ENCODE results near the gene MXRA7.
"Not testable (repeated sequence)": the region's sequence is repeated elsewhere in the genome, so short reads cannot be mapped to it uniquely, and the experiment has no call there.

MXRA7 gene

DNA sequence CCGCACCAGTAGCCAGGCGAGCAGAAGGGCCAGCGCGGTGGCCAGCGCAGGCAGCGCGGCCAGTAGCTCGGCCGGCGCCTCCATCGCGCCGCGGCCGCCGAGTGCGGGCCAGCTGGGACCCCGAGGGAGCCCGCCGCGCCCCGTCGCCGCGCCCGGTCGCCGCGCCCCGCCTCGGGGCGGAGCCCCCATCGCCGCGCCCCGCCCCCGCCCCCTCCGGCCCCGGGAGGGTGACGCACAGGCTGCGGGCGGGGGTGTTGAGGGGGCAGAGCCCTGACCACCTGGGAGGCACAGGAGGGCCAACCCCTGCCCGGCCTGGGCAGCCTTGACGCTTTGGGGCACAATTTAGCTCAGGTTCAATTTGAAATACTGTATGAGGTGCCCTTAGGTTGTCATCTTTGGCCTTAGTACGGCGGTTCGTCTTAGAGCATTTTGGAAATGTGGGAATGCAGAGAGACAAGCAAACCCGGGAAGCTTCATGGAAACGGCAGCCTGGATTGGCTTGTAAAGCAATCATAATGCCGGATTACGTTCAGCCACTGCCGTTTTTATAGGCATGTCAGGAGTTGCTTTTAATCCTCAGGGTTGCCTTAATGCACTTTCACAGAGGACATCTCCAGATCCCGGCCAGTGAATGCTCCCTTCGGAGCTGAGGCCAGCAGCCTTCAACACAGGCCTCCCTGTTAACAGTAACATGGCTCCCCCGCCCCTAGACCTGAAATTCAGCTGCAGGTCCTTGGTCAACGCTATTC is at the start of gene MXRA7:
MXRA7 (minus strand) TSS at position 103 of the 749 bp plus-strand sequence; CDS start at position 84, 19 bp downstream.
- DNase-seq = peak; percentile 65

DNA sequence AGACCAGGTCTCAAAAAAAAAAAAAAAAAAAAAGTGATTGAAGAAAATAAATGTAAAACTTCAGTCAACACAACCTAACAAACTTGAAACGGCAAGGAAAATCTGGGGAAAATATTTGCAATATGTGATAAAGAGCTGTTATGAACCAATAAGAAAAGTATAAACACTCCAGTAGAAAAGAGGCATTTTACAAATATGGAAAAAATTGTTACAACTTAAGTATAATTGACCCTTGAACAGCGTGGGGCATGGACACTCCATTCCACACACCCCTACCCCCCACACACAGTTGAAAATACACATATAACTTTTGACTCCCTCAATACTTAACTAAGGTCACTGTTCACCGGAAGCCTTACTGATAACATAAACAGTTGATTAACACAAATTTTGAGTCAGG is 47.8 kb upstream of the MXRA7 start:
- DNase-seq = no peak

DNA sequence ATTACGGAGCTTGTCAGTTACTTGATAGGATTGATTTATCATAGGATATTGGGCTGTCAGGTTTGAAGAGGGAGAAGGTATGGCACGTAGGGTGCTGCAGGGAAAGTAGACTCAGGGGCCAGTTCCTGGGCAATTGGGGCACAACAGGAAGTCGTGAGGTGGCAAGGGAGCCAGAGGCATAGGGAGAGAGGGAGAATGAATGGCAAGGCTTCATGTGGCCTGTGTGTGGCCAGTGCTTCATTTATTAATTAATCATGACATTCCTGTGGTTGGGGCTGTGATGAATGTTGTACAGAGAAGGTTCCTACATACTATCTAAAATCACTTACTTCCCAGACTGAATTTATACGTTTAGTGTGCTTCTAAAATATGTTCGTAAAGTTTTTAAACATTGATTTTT is 46.5 kb upstream of the MXRA7 start:
- DNase-seq = no peak

DNA sequence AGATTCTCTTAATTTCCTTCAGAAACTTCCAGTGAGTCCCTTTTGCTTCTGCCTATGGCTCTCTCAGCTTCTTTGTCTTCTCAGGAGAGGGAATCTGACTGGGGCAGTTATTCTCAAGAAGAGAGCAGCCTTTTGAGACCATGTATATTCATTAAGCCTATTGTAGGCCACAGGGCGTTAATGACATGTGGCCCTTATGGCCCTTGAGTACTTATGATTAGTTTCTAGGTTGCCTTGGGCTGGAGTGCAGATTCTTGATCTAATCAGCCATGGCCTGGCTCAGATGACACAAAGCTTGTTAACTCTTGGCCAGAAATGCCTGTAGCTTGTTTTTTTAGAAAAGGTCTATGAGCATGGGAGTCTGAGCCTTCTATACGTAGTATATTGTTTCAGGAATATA is 44.5 kb upstream of the MXRA7 start:
- peak; percentile 48 for DNase-seq

DNA sequence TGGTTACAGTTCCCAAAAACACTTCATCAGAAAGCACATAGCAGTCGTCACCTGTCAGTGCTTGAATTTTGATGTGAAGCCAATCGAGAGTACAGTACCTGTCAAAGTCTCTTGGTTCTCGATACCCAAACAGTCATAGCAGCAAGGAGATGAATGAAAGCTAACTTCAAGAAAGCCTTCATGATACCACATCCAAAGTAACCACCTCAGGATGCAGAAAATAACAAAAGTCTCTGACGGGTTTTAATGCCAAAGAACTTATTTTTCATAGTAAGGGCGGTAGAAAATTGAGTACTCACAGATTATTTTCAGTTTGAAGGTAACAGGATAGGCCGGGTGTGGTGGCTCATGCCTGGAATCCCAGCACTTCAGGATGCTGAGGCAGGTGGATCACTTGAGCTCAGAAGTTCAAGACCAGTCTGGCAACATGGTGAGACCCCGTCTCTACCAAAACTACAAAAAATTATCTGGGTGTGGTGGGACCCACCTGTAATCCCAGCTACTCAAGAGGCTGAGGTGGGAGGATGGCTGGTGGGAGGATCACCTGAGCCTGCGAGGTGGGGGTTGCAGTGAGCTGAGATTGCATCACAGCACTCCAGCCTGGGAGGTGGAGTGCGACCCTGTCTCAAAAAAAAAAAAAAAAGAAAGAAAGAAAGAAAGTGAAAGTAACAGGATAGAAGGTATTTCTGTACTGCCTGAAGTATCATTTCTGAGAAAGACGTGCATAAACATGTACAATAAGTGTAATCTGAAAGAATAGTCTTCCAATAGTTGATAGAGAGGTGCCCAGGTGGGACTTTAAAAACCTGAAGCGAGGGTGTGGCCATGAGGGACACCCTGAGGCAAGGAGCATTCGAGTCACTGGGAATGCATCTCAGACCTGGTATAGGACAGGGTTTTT is 42.5 kb upstream of the MXRA7 start:
- no peak for DNase-seq

- DNase-seq = no peak
These were observed 41.2 kb upstream of the MXRA7 start for GRCh38 chr17:76752006-76752405.

DNA sequence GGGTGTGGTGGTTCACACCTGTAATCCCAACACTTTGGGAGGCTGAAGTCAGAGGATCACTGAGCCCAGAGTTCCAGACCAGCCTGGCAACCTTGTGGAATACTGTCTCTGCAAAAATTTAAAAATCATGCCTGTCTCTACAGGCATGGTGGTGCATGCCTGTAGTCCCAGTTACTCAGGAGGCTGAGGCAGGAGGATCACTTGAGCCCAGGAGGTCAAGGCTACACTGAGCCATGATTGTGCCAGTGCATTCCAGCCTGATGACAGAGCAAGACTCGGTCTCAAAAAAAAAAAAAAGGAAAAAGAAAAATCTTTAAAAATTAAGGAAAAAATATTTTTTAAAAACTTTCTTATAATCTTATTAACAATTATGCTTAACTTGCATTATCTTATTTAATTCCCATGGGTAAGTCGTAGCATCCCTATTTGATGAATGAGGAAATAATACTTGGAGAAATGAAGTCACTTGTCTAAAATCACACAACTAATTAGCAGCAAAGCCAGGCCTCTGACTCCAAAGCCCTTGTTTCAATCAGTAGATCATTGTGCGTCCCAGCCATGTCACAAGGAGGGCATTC is 40.7 kb upstream of the MXRA7 start:
- no peak for DNase-seq

GRCh38 chr17:76748657-76749056 is 37.9 kb upstream of the MXRA7 start:
- DNase-seq = no peak

DNA sequence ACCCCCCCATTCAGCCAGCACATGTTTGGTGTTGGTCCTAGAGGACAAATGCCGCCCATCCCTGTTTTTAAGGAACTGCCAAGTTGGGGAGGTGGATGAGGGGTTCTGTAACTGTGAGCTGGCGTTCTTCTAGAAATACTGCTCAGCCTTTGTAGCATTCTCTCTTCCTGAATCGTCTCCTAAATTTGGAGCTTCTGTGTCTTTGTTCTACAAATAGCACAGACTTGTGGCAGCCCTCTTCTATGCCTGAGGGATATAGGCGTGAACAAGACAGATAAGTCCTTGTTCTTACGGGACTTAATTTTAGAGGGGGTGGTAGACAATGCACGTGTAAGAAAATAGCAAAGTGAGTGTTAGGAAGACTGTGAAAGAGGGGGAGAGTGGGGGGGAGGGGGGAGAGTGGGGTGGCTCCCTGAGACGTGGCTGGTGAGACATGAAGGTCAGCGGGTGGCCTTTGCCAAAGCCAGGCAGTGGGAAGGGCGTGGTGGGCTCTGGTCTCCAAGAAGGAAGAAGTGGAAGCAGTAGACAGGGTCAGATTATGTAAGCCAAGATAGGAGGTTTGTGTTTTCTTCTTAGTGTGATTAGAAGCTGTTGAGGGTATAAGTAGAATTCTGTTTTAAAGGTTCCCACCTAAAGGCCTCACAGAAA is 37.1 kb upstream of the MXRA7 start:
- DNase-seq = no peak

GRCh38 chr17:76745785-76746184 is 35.0 kb upstream of the MXRA7 start:
- DNase-seq = not testable (repeated sequence)

- DNase-seq = no peak
These were observed 34.0 kb upstream of the MXRA7 start for GRCh38 chr17:76744747-76745146.

- DNase-seq = no peak
These were observed 32.2 kb upstream of the MXRA7 start for GRCh38 chr17:76742958-76743357.

GRCh38 chr17:76740329-76741118 is 29.8 kb upstream of the MXRA7 start:
- DNase-seq = no peak

GRCh38 chr17:76739568-76740115 is 28.9 kb upstream of the MXRA7 start:
- DNase-seq = not testable (repeated sequence)

DNA sequence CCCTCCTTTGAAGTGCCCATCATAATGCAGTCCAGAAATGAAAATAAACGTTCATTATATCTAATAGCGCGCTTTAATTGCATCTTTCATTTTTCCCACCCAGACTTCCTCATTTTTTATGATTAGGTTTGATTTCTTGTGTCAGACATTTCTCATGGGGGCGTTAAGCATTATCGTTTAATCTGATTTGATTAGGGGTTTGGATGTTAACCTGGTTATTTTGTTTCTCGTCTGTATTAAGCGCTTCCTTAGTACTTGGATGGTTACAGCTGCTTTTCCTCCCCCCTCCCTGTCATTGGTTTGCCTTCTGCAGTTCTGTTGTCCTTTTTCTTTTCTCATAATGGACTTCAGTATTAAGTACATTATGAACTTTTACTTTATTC is 27.7 kb upstream of the MXRA7 start:
- DNase-seq = no peak

GRCh38 chr17:76737676-76738467 is 27.1 kb upstream of the MXRA7 start, which contains the start of gene MFSD11:
TSS of gene MFSD11 (plus strand) at chr17:76738119. CDS start at chr17:76738353, 234 bp downstream.
- DNase-seq = peak; percentile 95

- DNase-seq = peak; percentile 99
These were observed 26.4 kb upstream of the MXRA7 start, which contains the start of gene SRSF2 for GRCh38 chr17:76737082-76737675. TSS of gene SRSF2 (minus strand) at chr17:76737331. CDS start at chr17:76737160, 171 bp downstream.

- DNase-seq = no peak
These were observed 25.8 kb upstream of the MXRA7 start for GRCh38 chr17:76736349-76737081.

DNA sequence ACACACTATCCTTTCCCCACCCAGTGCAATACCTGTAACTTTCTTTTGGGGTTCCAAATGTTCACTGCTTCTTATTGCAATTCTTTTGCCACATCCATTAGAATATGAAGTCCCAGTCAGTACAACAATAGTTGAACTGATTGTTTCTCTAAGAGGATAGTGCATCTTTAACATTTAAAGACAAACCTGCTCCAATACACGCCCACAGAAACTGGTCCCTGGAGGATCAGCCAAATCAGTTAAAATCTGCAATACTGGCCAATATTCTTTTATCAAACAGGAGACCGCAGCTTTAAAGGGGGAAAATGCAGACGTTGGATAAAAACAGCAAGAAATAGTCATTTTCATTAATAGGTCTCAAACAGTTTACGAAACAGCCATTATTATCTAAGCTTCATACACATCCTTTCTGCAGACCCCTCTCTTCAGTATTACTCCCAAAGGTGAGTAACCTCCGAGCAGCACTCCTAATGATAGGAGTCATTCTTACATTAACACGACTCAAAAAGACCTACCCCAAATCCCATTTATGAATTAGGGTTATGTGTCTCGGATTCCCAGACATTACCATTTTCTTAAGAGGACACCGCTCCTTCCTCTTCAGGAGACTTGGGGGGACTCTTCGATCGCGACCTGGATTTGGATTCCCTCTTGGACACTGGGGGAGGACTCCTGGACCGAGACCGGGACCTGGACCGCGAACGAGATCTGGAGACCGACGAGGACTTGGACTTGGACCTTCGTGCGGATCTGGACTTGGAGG is 25.0 kb upstream of the MXRA7 start:
- DNase-seq = no peak
